ENCODE data around the gene ATP13A2. TPM values are rescaled to one million over a fixed set of nuclear protein-coding genes. Genes with fewer than 3 reads are reported as not detected.

ATP13A2 gene
- total and polyA plus RNA-seq, 2 experiments from 2014 or later, result 29.6 to 32.4 TPM

GRCh38 chr1:16975838-16976237 lies 35.9 kb downstream of the ATP13A2 start:
- DNase-seq, result no peak
- Histone ChIP-seq H3K9me3 (ENCODE audit: low read depth) (no peaks in the 10 kb centered on the region), H3K4me1 (ENCODE audit: insufficient read depth) (peaks cover 9% of the 10 kb centered on the region), H3K79me2 (ENCODE audit: insufficient read depth) (peaks cover 45% of the 10 kb centered on the region), H3K36me3 (ENCODE audit: low read depth) (no peaks in the 10 kb centered on the region), H3K4me2 (ENCODE audit: unreplicated experiment) (no peak overlapping the region), H3K4me3 (no peak overlapping the region), H3K9me2 (ENCODE audit: insufficient read depth) (no peaks in the 10 kb centered on the region), H4K20me1 (ENCODE audit: insufficient read depth) (no peaks in the 10 kb centered on the region), H3K27ac (no peak overlapping the region), H2AFZ (no peak overlapping the region), H3F3A (ENCODE audit: insufficient read depth) (peaks cover 2% of the 10 kb centered on the region), H3K9ac (no peak overlapping the region), H3K27me3 (replicated peaks; ENCODE audit: insufficient read depth) (no peaks in the 10 kb centered on the region)
- no peak for TF ChIP-seq EZH2 (IDR thresholded peaks at IDR 0.05; ENCODE audit: insufficient read depth, poor library complexity, severe bottlenecking)
- no peak for TF ChIP-seq EZH2phosphoT487 (IDR thresholded peaks at IDR 0.05; ENCODE audit: insufficient read depth, low read depth)
- 84 to 91% methylated on average over 14 of the region's 14 CpGs for WGBS, 2 experiments (ENCODE audit: low coverage in 1 of 2, low lambda C conversion rate in 2 of 2, missing lambda C conversion rate in 2 of 2)
- in situ Hi-C loops (cut with MboI), result no loop called here

DNA sequence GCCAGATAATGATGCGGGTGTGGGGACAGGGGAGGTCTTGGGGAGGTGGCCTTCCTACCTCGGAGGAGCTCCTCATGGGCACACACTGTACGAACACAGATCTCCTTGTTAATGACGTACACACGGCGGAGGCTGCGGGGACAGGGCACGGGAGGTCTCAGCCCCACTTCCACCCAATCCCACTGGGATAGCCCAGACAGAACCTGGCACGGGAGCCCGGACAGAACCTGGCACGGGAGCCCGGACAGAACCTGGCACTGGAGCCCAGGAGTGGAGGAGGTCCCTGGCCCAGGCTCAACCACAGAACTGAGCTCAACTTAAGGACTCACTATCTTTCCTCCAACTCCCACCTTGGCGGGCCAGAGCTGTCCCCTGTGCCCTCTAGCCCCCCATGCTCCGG lies 36.5 kb downstream of the ATP13A2 start:
- TF ChIP-seq EZH2phosphoT487 (IDR thresholded peaks at IDR 0.05; ENCODE audit: insufficient read depth, low read depth), result no peak
- TF ChIP-seq EZH2 (IDR thresholded peaks at IDR 0.05; ENCODE audit: insufficient read depth, poor library complexity, severe bottlenecking), result no peak
- no peaks in the 10 kb centered on the region for H3K9me3 ChIP-seq (ENCODE audit: low read depth)
- H3K79me2 ChIP-seq (ENCODE audit: insufficient read depth), result peaks cover 45% of the 10 kb centered on the region
- H3K27me3 ChIP-seq (replicated peaks; ENCODE audit: insufficient read depth), result no peaks in the 10 kb centered on the region
- DNase-seq, result no peak
- H3K9ac ChIP-seq, result no peak overlapping the region
- H3K4me2 ChIP-seq (ENCODE audit: unreplicated experiment), result no peak overlapping the region
- no peak overlapping the region for H2AFZ ChIP-seq
- in situ Hi-C loops (cut with MboI), result no loop called here
- no peak overlapping the region for H3K27ac ChIP-seq
- no peak overlapping the region for H3K4me3 ChIP-seq
- no peaks in the 10 kb centered on the region for H3K36me3 ChIP-seq (ENCODE audit: low read depth)
- H3K9me2 ChIP-seq (ENCODE audit: insufficient read depth), result no peaks in the 10 kb centered on the region
- H3K4me1 ChIP-seq (ENCODE audit: insufficient read depth), result peaks cover 7% of the 10 kb centered on the region
- WGBS, 2 experiments (ENCODE audit: low coverage in 1 of 2, low lambda C conversion rate in 2 of 2, missing lambda C conversion rate in 2 of 2), result 81 to 97% methylated on average over 9 to 14 of the region's 14 CpGs
- no peaks in the 10 kb centered on the region for H3F3A ChIP-seq (ENCODE audit: insufficient read depth)
- H4K20me1 ChIP-seq (ENCODE audit: insufficient read depth), result no peaks in the 10 kb centered on the region

DNA sequence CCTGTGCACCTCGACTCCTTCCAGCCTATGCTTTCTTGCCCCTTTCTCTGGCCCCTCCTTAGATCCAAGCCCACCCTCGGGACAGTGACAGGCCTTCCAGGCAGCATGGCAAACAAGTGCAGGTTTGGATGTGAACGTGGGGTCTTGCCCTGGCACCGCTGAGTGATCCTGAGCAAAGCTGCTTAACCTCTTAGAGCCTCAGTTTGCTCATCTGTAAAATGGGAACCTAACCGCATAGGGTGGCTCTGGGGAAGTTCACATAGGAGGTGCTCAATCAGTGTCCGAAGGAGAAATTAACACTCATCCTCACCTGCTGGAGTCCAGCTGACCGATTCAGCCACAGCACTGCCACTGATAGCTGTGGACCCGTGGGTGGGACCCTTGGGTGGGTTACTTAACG lies 38.5 kb downstream of the ATP13A2 start:
- Histone ChIP-seq H3K79me2 (ENCODE audit: insufficient read depth) (peaks cover 29% of the 10 kb centered on the region), H3K27me3 (replicated peaks; ENCODE audit: insufficient read depth) (no peaks in the 10 kb centered on the region), H3K4me2 (ENCODE audit: unreplicated experiment) (no peak overlapping the region), H3K36me3 (ENCODE audit: low read depth) (no peaks in the 10 kb centered on the region), H3F3A (ENCODE audit: insufficient read depth) (no peaks in the 10 kb centered on the region), H3K4me1 (ENCODE audit: insufficient read depth) (peaks cover 3% of the 10 kb centered on the region), H3K4me3 (no peak overlapping the region), H3K9me2 (ENCODE audit: insufficient read depth) (no peaks in the 10 kb centered on the region), H4K20me1 (ENCODE audit: insufficient read depth) (no peaks in the 10 kb centered on the region), H3K9me3 (ENCODE audit: low read depth) (no peaks in the 10 kb centered on the region), H3K9ac (no peak overlapping the region), H3K27ac (no peak overlapping the region), H2AFZ (no peak overlapping the region)
- WGBS, 2 experiments (ENCODE audit: low coverage in 1 of 2, low lambda C conversion rate in 2 of 2, missing lambda C conversion rate in 2 of 2), result 78 to 82% methylated on average over 9 of the region's 9 CpGs
- TF ChIP-seq EZH2phosphoT487 (IDR thresholded peaks at IDR 0.05; ENCODE audit: insufficient read depth, low read depth), result no peak
- no peak for TF ChIP-seq EZH2 (IDR thresholded peaks at IDR 0.05; ENCODE audit: insufficient read depth, poor library complexity, severe bottlenecking)
- in situ Hi-C loops (cut with MboI), result no loop called here
- no peak for DNase-seq

DNA sequence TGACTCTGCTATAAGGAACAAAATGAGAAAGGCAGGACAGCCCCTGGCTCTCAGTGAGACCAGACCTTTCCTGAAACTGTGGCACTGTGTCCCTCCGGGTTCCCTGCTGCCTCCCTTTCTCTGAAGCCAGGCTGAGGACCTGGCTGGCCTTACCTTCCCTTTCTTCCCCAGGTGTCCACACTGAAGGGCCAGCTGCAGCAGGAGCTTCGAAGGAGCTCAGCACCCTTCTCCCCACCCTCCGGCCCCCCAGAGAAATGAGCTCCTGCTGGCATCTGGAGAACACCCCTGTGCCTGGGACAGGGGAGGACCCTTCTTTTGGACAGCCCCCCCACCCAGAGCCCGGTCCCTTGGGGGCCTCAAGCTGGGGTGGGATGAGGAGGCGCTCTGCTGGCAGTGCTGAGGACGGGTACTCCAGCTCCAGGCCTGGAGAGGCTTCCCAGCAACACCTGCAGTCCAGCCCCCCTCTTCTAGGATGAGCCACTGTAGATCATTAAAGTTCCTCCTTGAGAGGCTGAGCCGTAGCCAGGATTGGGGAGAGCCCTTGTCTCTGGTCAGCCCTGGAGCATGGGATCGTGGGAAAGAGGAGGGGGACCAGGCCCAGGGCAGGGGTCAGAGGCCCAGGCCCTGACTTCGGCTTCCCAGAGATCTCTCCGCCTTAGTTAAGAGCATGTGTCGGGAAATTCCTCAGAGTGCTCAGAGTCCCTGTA lies 39.4 kb downstream of the ATP13A2 start:
- no peak for DNase-seq
- H4K20me1 ChIP-seq (ENCODE audit: insufficient read depth), result no peaks in the 10 kb centered on the region
- H3K27ac ChIP-seq, result no peak overlapping the region
- no peaks in the 10 kb centered on the region for H3F3A ChIP-seq (ENCODE audit: insufficient read depth)
- peaks cover 21% of the 10 kb centered on the region for H3K79me2 ChIP-seq (ENCODE audit: insufficient read depth)
- no peak overlapping the region for H2AFZ ChIP-seq
- no peaks in the 10 kb centered on the region for H3K4me1 ChIP-seq (ENCODE audit: insufficient read depth)
- H3K4me2 ChIP-seq (ENCODE audit: unreplicated experiment), result no peak overlapping the region
- H3K9me2 ChIP-seq (ENCODE audit: insufficient read depth), result no peaks in the 10 kb centered on the region
- H3K4me3 ChIP-seq, result no peak overlapping the region
- WGBS, 2 experiments (ENCODE audit: low coverage in 1 of 2, low lambda C conversion rate in 2 of 2, missing lambda C conversion rate in 2 of 2), result 78 to 85% methylated on average over 9 to 11 of the region's 11 CpGs
- no peak for TF ChIP-seq EZH2phosphoT487 (IDR thresholded peaks at IDR 0.05; ENCODE audit: insufficient read depth, low read depth)
- in situ Hi-C loops (cut with MboI), result no loop called here
- H3K27me3 ChIP-seq (replicated peaks; ENCODE audit: insufficient read depth), result no peaks in the 10 kb centered on the region
- no peaks in the 10 kb centered on the region for H3K36me3 ChIP-seq (ENCODE audit: low read depth)
- H3K9ac ChIP-seq, result no peak overlapping the region
- no peaks in the 10 kb centered on the region for H3K9me3 ChIP-seq (ENCODE audit: low read depth)
